PC-9 (cell line): ENCODE measurements around the gene SP3. TPM values are rescaled to one million over a fixed set of nuclear protein-coding genes. Genes with fewer than 3 reads are reported as not detected.

ENCODE experiments used
- BruUV-seq: library from RNA; stranded (reverse); fragments of 400-500 nt; replicated peaks from 2 replicates; lab custom pipeline; 2021; lab: Mats Ljungman, UMichigan
- CTCF ChIA-PET: fragments of 300-600 bp; sonication (Branson Sonifier 250); formaldehyde crosslinking; loops from one replicate; lab custom pipeline; 2022; ENCODE audit warnings: antibody characterized with exemption; lab: Charles Lee
- POLR2A ChIA-PET: fragments of 300-600 bp; sonication (Branson Sonifier 250); formaldehyde crosslinking; loops from one replicate; lab custom pipeline; 2022; ENCODE audit warnings: antibody characterized with exemption; ENCODE audit not compliant: unreplicated experiment; lab: Charles Lee
- DNase-seq, 2 experiments: peaks; one replicate each; pipeline versions ENCODE4 v3.0.0 to v3.0.0-alpha.2; 2015 to 2022; ENCODE audit warnings: mixed read lengths in 1 of 2
- H2AFZ ChIP-seq: fragments of 200-600 bp; sonication (generic); 2 replicates; pipeline ENCODE4 v1.8.1; 2017; ENCODE audit warnings: antibody characterized with exemption
- H3F3A ChIP-seq: fragments of 200-600 bp; sonication (generic); 2 replicates; pipeline ENCODE4 v1.8.1; 2017; ENCODE audit warnings: antibody characterized with exemption, mild to moderate bottlenecking, low read depth; ENCODE audit not compliant: insufficient read depth
- H3K27ac ChIP-seq: fragments of 200-600 bp; sonication (generic); 2 replicates; pipeline ENCODE4 v1.6.1; 2016; ENCODE audit warnings: mixed run types
- H3K27me3 ChIP-seq: fragments of 200-600 bp; sonication (generic); 2 replicates; pipeline ENCODE4 v1.6.1; 2016; ENCODE audit warnings: low read depth, mixed run types; ENCODE audit not compliant: insufficient read depth
- H3K36me3 ChIP-seq: fragments of 200-600 bp; sonication (generic); 2 replicates; pipeline ENCODE4 v1.6.1; 2016; ENCODE audit warnings: low read depth, mixed run types
- H3K4me1 ChIP-seq: fragments of 200-600 bp; sonication (generic); replicated peaks from 2 replicates; pipeline ENCODE4 v1.6.1; 2016; ENCODE audit warnings: mixed run types; ENCODE audit not compliant: insufficient read depth
- H3K4me2 ChIP-seq: fragments of 200-600 bp; sonication (generic); 2 replicates; pipeline ENCODE4 v1.6.1; 2017; ENCODE audit warnings: mixed run types
- H3K4me3 ChIP-seq: fragments of 200-600 bp; sonication (generic); 2 replicates; pipeline ENCODE4 v1.6.1; 2016; ENCODE audit warnings: mixed run types
- H3K79me2 ChIP-seq: fragments of 200-600 bp; sonication (generic); 2 replicates; pipeline ENCODE4 v1.6.1; 2017; ENCODE audit warnings: low read depth, mixed run types
- H3K9me2 ChIP-seq: fragments of 200-600 bp; sonication (generic); 2 replicates; pipeline ENCODE4 v1.8.1; 2017; ENCODE audit warnings: mild to moderate bottlenecking; ENCODE audit not compliant: insufficient read depth
- H3K9me3 ChIP-seq: fragments of 200-600 bp; sonication (generic); 2 replicates; pipeline ENCODE4 v1.8.1; 2016; ENCODE audit warnings: low read depth; ENCODE audit not compliant: insufficient read depth
- H4K20me1 ChIP-seq: fragments of 200-600 bp; sonication (generic); 2 replicates; pipeline ENCODE4 v1.8.1; 2017; ENCODE audit not compliant: insufficient read depth
- EZH2 ChIP-seq: fragments of 200-600 bp; sonication (generic); IDR thresholded peaks from 2 replicates; pipeline ENCODE4 v1.8.0; 2017; ENCODE audit warnings: antibody characterized with exemption, low read depth
- intact Hi-C: fragments of 100-400 bp; cut with micrococcal nuclease; formaldehyde crosslinking; loops from one replicate; pipeline ENCODE4 v1.10.0; 2022; ENCODE audit not compliant: unreplicated experiment
- total RNA-seq: library from RNA; stranded (reverse); gene quantifications from 2 replicates; pipeline ENCODE4 v1.2.3, GENCODE V29; 2021
- TF ChIP-seq, protein P1 (sequence below): fragments of 200-600 bp; sonication (generic); conservative IDR thresholded peaks from 2 replicates; pipeline ENCODE4 v1.6.1; 2017; ENCODE audit warnings: mixed run types, antibody characterized with exemption, mild to moderate bottlenecking, moderate library complexity

SP3 gene
- total RNA-seq, 1 experiment from 2014 or later, result 127 TPM

DNA sequence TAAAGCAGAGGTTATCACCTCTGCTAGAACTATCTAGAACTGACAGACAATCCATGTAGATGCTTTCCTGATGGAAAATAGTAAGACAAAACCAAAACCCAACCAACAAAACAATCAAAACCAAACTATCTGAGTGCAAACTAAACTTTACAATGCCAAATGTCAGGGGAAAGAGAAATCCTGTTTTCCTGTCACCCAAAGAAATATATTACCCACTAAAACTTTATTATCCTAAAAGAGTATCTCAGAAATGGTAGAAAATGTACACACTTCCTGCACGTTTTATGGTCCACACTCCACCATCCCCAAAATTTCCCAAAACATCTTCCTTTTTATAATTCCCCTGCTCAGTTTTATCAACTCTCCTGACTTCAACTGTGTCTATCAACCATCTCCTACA, 29.9 kb downstream of the SP3 start:
- Histone ChIP-seq H3K4me3 (no peak overlapping the region), H2AFZ (no peak overlapping the region), H3K9me3 (no peaks in the 10 kb centered on the region; the same call in 1 of the 2 replicates), H3K27me3 (no peaks in the 10 kb centered on the region), H3K4me2 (0 out of 2 replicates have a peak overlapping the region, but pooled peaks have one; percentile 1), H3K9me2 (no peaks in the 10 kb centered on the region), H3K36me3 (peaks cover 19% of the 10 kb centered on the region), H3F3A (peaks cover 22% of the 10 kb centered on the region), H3K27ac (no peak overlapping the region), H3K4me1 (peaks cover 32% of the 10 kb centered on the region), H4K20me1 (peaks cover 34% of the 10 kb centered on the region), H3K79me2 (peaks cover 97% of the 10 kb centered on the region)
- POLR2A ChIA-PET, result interaction anchor here (0.6 kb wide), 1 partner anchor 16 kb away, joined by 17 read pairs; no protein-coding TSS in a partner anchor
- intact Hi-C loops, result loop anchor here (2.0 kb wide), 1 partner anchor 27 kb away; no protein-coding TSS in a partner anchor
- DNase-seq, result no peak
- CTCF ChIA-PET, result no interaction called here
- no TSS peak for BruUV-seq
- TF ChIP-seq EZH2, result no peak
- TF ChIP-seq, protein P1, sequence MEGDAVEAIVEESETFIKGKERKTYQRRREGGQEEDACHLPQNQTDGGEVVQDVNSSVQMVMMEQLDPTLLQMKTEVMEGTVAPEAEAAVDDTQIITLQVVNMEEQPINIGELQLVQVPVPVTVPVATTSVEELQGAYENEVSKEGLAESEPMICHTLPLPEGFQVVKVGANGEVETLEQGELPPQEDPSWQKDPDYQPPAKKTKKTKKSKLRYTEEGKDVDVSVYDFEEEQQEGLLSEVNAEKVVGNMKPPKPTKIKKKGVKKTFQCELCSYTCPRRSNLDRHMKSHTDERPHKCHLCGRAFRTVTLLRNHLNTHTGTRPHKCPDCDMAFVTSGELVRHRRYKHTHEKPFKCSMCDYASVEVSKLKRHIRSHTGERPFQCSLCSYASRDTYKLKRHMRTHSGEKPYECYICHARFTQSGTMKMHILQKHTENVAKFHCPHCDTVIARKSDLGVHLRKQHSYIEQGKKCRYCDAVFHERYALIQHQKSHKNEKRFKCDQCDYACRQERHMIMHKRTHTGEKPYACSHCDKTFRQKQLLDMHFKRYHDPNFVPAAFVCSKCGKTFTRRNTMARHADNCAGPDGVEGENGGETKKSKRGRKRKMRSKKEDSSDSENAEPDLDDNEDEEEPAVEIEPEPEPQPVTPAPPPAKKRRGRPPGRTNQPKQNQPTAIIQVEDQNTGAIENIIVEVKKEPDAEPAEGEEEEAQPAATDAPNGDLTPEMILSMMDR, result no peak

DNA sequence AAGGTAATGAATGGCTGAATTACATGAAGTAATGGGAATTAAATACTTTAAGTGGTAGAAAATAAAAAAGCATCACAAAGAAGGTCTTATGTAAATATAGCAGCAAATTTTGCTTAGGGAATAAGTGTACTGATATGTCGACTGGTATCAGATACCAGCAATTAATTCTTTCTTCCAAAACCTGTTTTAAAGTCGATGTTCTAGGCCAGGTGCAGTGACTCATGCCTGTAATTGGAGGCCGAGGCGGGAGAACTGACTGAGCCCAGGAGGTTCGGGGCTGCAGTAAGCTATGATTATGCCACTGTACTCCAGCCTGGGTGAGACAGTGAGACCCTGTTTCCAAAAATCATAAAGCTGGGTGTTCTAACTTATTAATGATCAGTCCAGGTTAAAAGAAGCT, 30.3 kb downstream of the SP3 start:
- TF ChIP-seq, protein P1, result no peak
- TF ChIP-seq EZH2, result no peak
- intact Hi-C loops, result loop anchor here (2.0 kb wide), 1 partner anchor 28 kb away; no protein-coding TSS in a partner anchor
- Histone ChIP-seq H3K27me3 (no peaks in the 10 kb centered on the region), H3K79me2 (peaks cover 97% of the 10 kb centered on the region), H3K9me2 (no peaks in the 10 kb centered on the region), H4K20me1 (peaks cover 34% of the 10 kb centered on the region), H3K4me2 (0 out of 2 replicates have a peak overlapping the region, but pooled peaks have one; percentile 1), H3K9me3 (no peaks in the 10 kb centered on the region), H3K4me3 (no peak overlapping the region), H3K4me1 (peaks cover 28% of the 10 kb centered on the region), H3F3A (peaks cover 20% of the 10 kb centered on the region), H3K27ac (0 out of 2 replicates have a peak overlapping the region, but pooled peaks have one; percentile 9), H3K36me3 (peaks cover 19% of the 10 kb centered on the region), H2AFZ (no peak overlapping the region)
- ChIA-PET CTCF (no interaction called here), POLR2A (interaction anchor here (0.6 kb wide), 1 partner anchor 17 kb away, joined by 17 read pairs; no protein-coding TSS in a partner anchor)
- DNase-seq, result peak; percentile 48 to 58
- no TSS peak for BruUV-seq

DNA sequence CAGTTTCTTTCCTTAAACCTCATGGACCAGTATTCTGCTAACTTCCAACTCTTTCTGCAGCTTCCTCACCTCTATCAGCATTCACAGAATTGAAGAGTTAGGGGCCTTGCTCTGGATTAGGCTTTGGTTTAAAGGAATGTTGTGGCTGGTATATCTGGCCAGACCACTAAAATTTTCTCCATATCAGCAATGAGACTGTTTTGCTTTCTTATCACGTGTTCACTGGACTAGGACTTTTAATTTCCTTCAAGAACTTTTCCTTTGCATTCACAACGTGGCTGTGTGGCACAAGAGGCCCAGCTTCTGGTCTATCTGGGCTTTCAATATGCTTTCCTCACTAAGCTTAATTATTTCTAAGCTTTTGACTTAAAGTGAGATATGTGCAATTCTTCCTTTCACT, 33.4 kb downstream of the SP3 start:
- H3K79me2 ChIP-seq, result peaks cover 99% of the 10 kb centered on the region
- no peaks in the 10 kb centered on the region for H3K9me3 ChIP-seq
- H3K4me3 ChIP-seq, result no peak overlapping the region
- H3K27ac ChIP-seq, result no peak overlapping the region
- no peak overlapping the region for H3K4me2 ChIP-seq
- H3K9me2 ChIP-seq, result no peaks in the 10 kb centered on the region
- CTCF ChIA-PET, result interaction anchor here (0.6 kb wide), 1 partner anchor 1804 kb away, joined by 9 read pairs; no protein-coding TSS in a partner anchor
- peaks cover 23% of the 10 kb centered on the region for H3K4me1 ChIP-seq
- H2AFZ ChIP-seq, result no peak overlapping the region
- DNase-seq, result no peak
- intact Hi-C loops, result no loop called here
- H3F3A ChIP-seq, result peaks cover 22% of the 10 kb centered on the region
- BruUV-seq, result no TSS peak
- no peaks in the 10 kb centered on the region for H3K27me3 ChIP-seq
- POLR2A ChIA-PET, result no interaction called here
- peaks cover 22% of the 10 kb centered on the region for H4K20me1 ChIP-seq
- no peak for TF ChIP-seq EZH2
- H3K36me3 ChIP-seq, result peaks cover 12% of the 10 kb centered on the region
